Measurements from ENCODE around the gene DSE. TPM values are rescaled to one million over a fixed set of nuclear protein-coding genes. Genes with fewer than 3 reads are reported as not detected.

The DSE gene
- total RNA-seq, 1 experiment from 2014 or later, result 5.4 TPM

GRCh38 chr6:116492331-116493067 lies 121.8 kb downstream of the DSE start:
- ChIA-PET POLR2A (no interaction called here), CTCF (no interaction called here)
- Histone ChIP-seq H3K36me3 (ENCODE audit: control insufficient read depth, insufficient read depth, low read length) (no peaks in the 10 kb centered on the region), H3K27ac (ENCODE audit: low read length) (no peak overlapping the region), H3K4me1 (ENCODE audit: control insufficient read depth, insufficient read depth, low read length) (no peaks in the 10 kb centered on the region), H3K4me3 (ENCODE audit: low read depth in 2 of 2, low read length in 2 of 2) (no peak overlapping the region), H3K27me3 (ENCODE audit: control insufficient read depth, insufficient read depth, low read length) (no peaks in the 10 kb centered on the region), H3K9me3 (ENCODE audit: control insufficient read depth, insufficient read depth, low read depth, low read length) (no peaks in the 10 kb centered on the region)
- in situ Hi-C loops (cut with HindIII; ENCODE audit: low pct_unique_long_range_greater_than_20kb, low sequenced_read_pairs), result no loop called here
- intact Hi-C loops (cut with micrococcal nuclease; ENCODE audit: unreplicated experiment), result no loop called here
- ATAC-seq (no peak), DNase-seq (ENCODE audit: low read depth, low spot score) (no peak)
- TF ChIP-seq TCF7L2 (IDR thresholded peaks at IDR 0.05; ENCODE audit: low read depth, low read length) (no peak), SIN3A (IDR thresholded peaks at IDR 0.05; ENCODE audit: borderline replicate concordance, insufficient read depth, low read depth, low read length) (no peak), REST (IDR thresholded peaks at IDR 0.05; ENCODE audit: insufficient read depth in 1 of 2, low read depth in 2 of 2, low read length in 1 of 2) (no peak), POLR2AphosphoS5 (IDR thresholded peaks at IDR 0.05; ENCODE audit: low read depth, low read length) (no peak)
- TF ChIP-seq, protein P1, sequence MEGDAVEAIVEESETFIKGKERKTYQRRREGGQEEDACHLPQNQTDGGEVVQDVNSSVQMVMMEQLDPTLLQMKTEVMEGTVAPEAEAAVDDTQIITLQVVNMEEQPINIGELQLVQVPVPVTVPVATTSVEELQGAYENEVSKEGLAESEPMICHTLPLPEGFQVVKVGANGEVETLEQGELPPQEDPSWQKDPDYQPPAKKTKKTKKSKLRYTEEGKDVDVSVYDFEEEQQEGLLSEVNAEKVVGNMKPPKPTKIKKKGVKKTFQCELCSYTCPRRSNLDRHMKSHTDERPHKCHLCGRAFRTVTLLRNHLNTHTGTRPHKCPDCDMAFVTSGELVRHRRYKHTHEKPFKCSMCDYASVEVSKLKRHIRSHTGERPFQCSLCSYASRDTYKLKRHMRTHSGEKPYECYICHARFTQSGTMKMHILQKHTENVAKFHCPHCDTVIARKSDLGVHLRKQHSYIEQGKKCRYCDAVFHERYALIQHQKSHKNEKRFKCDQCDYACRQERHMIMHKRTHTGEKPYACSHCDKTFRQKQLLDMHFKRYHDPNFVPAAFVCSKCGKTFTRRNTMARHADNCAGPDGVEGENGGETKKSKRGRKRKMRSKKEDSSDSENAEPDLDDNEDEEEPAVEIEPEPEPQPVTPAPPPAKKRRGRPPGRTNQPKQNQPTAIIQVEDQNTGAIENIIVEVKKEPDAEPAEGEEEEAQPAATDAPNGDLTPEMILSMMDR (IDR thresholded peaks at IDR 0.05), result no peak
- no TSS peak for BruUV-seq (replicated peaks)

Other genes with a start within 250 kb of the DSE start
- not detected for gene COL10A1, start 244.8 kb upstream of the DSE start, total RNA-seq (2021; ENCODE audit: unreplicated experiment)
- gene TSPYL4, start 116.9 kb upstream of the DSE start, total RNA-seq (2021; ENCODE audit: unreplicated experiment), result 7.6 TPM
- gene TSPYL1, start 91.0 kb upstream of the DSE start, total RNA-seq (2021; ENCODE audit: unreplicated experiment), result 103 TPM
- not detected for gene CALHM6, start 90.4 kb downstream of the DSE start, total RNA-seq (2021; ENCODE audit: unreplicated experiment)
- not detected for gene CALHM5, start 140.7 kb downstream of the DSE start, total RNA-seq (2021; ENCODE audit: unreplicated experiment)
- not detected for gene TRAPPC3L, start 174.7 kb downstream of the DSE start, total RNA-seq (2021; ENCODE audit: unreplicated experiment)
- gene CALHM4, start 182.8 kb downstream of the DSE start, total RNA-seq (2021; ENCODE audit: unreplicated experiment), result not detected
- 68.0 TPM for gene RWDD1, start 200.6 kb downstream of the DSE start, total RNA-seq (2021; ENCODE audit: unreplicated experiment)
- 0.44 TPM for gene RSPH4A, start 245.5 kb downstream of the DSE start, total RNA-seq (2021; ENCODE audit: unreplicated experiment)

All from Panc1 (cell line).